DMS53 treated with DMSO at 0.1 percent for 48 hours (cell line): ENCODE measurements around the gene PCBP4.
"Not testable (repeated sequence)": the region's sequence is repeated elsewhere in the genome, so short reads cannot be mapped to it uniquely, and the experiment has no call there.

Experiments used
- DNase-seq: peaks from one replicate; lab custom pipeline; 2025; ENCODE audit not compliant: unreplicated experiment; lab: John Stamatoyannopoulos, UW

PCBP4 gene

DNA sequence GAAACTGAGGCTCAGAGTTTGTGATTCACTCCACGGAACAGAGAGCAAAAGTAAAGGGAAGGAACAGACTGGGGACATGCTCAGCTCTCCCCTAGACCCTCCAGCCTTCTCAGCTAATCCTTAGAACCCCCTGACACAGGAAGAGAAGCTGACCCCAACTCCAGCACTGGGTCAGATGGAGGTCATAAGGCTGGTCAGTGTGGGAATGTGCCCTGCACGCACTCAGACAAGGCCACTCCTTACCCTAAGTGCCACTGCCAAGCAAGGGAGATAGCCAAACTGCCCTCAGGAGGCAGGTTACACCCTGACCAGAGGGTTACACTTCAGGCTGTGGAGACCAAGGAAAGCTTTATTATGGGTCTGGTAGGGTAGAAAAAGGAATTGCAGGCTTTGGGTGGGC lies 27.3 kb upstream of the PCBP4 start:
- DNase-seq: no peak

DNA sequence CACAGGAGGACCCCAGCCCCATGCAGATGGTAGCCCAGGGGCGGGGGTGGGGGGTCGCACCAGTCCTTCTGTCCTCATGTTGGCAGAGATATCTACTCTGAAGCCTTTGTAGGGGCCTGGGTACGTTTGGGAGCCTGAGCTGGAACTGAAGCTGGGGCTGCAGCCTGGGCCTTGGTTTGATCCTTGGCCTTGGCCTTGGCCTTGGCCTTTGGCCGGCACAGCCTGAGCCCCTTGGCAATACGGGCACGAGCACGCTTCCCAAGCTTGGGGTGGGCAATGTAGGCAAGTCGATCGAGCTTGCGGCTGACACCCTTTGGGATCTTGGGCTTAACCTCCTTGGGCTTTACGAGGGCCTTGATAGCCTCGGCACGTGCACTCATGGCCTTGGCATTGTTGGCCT lies 26.4 kb upstream of the PCBP4 start:
- not testable (repeated sequence) for DNase-seq

DNA sequence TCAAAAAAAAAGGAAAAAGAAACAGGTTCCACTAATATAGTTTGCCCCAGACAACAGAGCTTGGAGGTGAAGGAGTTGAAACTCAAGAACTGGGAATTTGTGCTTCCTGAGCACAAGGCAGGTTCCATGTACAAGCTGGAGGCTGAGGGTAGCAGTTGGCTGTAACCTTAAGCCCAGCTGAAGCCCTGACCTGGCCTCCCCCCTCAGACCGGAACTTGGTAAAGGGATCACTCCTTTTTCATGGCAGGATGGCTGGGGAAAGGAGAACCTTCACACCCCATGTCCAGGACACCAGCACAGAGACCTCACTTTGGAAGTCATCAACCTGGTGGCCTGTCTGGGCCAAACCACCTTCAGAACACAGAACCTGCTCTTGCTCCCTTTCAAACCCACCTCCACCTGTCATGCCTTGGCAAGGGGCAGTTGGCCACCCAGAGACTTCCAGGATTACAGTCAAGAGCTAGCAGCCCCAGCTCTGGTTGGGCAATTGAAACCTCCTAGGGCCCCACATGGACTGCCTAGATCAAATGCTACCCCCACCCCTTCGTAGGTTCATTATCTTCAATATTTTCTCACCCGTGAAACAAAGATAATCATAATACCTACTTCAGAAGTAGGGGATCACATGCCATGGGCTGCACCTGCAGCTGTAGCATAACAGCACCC lies 24.9 kb upstream of the PCBP4 start:
- DNase-seq: no peak

DNA sequence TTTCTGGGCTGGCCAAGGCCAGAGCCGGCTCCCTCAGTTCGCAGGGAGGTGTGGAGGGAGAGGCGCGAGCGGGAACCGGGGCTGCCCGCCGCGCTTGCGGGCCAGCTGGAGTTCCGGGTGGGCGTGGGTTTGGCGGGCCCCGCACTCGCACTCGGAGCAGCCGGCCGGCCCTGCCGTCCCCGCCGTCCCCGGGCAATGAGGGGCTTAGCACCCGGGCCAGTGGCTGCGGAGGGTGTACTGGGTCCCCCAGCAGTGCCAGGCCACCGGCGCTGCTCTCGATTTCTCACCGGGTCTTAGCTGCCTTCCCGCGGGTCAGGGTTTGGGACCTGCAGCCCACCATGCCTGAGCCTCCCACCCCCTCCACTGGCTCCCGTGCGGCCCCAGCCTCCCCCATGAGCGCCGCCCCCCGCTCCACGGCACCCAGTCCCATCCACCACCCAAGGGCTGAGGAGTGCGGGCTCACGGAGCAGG lies 23.3 kb upstream of the PCBP4 start:
- DNase-seq: not testable (repeated sequence)

DNA sequence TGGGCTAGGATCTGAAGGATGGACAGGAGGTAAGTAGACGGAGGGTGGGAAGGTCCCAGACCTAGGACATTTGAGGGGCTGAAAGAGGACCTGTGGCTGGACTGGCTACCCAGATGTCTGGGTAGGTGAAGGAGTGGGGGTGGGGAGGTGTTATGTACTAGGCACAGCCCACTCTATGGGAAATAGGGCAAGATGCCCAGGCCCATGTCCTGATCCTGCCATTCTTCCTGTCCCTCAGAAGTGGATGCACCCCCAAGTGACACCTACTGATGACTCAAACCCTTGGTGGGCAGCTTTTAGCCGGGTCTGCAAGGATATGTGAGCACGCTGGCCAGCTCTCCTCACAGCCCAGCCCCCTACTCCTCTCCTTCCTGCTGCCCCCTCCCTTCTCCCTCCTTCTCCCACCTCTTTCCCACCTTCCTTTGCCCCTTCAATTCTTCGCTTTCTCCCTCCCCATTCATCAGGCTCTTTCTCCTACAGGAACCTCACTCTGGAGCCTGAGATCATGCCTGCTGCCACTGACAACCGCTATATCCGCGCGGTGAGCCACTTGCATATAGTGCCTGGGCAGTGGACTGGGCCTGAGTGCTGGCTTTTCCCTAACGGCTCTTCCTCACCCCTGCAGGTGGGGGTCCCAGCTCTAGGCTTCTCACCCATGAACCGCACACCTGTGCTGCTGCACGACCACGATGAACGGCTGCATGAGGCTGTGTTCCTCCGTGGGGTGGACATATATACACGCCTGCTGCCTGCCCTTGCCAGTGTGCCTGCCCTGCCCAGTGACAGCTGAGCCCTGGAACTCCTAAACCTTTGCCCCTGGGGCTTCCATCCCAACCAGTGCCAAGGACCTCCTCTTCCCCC lies 21.3 kb upstream of the PCBP4 start:
- DNase-seq: no peak

DNA sequence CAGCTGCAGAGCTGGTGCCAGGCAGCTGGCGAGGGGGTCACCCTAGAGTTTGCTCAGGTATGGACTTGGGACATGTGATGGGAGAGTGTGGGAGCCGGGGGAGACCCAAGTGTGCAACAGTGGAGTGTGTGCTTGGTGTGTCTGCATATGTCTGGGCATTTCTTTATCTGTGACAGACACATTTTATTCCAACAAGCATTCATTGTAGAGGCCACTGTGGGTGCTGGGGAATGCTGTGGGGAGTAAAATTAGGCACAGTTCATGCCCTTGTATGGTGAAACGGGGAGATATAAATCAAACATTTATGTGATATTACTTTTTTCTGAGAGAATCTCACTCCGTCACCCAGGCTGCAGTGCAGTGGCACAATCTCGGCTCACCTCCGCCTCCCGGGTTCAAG lies 20.3 kb upstream of the PCBP4 start:
- no peak for DNase-seq

DNA sequence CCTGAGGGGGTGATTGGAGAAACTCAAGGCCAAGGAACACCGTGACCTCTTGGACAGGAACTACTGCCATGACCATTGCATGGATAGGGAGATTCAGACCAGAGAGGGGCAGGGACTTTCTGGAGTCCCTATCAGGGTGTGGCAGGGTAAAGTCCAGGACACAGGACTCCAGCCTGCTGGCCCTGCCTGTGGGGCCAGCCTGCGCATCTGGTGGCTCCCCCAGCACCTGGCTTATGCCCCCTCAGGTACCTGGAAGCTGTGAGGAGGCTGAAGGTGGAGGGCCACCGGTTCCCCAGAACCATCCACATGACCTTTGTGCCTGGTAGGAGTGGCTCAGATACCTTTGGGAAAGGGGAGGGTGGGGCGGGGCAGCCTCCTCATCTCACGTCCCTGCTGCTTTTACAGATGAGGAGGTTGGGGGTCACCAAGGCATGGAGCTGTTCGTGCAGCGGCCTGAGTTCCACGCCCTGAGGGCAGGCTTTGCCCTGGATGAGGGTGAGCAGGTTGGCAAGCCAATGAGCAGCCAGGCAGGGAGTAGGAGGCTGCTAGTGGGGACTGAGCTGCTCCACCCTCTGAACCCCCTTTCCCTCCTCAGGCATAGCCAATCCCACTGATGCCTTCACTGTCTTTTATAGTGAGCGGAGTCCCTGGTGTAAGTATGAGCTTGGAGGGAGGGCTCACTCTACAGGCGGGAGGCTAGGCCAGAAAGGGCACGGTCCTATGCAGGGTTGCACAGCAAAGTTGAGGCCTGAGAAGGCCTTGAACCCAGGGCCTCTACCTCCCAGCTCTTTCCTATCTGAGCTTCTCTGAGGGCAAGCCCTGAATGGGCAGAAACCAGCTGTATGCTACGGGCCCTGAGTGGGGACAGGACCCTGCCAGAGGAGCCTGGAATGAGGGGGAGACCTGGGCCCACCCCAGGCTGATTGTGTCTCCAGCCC lies 19.0 kb upstream of the PCBP4 start:
- no peak for DNase-seq

DNA sequence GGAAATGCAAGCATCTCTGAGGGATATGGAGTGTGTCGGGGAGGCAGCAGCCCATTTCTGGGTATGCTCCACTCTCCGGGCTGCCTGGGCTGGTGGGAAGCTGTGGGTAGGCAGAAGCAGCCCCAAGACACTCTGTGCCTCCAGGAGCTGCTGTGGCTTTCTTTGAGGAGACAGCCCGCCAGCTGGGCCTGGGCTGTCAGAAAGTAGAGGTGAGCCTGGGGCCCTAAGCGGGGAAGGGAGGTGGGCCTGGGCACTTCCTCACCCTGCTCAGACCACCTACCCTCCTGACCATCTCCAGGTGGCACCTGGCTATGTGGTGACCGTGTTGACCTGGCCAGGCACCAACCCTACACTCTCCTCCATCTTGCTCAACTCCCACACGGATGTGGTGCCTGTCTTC lies 17.8 kb upstream of the PCBP4 start:
- no peak for DNase-seq

DNA sequence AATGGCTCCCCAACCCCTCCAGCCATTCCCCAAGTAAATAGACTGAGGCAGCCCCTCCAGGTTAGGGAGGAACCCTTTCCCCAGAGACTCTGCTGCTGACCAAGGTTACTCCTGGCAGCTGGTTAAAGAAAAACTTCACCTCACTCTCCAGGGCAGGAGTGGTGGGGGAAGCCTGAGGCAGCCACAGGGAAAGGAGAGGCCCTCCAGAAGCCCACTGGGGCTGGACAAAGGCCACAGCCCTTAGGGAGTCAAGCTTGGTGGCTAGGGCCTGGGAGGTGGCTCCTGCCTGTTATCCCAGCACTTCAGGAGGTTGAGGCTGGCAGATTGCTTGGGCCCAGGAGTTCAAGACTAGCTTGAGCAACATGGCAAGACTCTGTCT lies 17.0 kb upstream of the PCBP4 start:
- DNase-seq: no peak

DNA sequence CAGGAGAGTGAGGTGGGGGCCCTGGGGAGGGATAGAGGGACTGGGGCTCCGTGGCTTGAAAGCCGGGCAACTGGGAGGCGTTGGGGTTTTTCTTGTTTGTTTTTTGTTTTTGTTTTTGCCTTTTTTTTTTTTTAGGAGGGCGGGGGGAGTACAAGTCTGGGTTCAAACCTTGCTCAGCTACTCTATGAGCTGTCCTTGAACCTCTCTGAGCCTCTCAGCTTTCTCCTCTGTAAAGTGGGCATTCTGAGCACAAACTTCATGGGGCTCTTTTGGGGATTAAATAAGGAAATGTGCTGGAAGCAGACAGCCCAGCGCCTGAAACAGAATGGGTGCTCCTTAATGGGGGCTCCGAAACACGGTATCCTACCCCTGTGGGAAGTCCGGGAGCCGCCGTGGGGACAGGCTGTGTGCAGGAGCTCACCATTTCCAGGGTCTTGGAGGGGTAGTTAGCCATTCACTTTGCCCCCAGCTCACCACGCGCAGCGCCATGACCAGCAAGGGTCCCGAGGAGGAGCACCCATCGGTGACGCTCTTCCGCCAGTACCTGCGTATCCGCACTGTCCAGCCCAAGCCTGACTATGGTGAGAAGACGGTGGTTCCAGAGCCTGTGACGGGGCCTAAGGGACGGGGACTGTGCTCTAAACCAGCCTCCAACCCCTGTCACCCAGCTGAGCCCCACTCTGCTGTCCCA lies 16.5 kb upstream of the PCBP4 start:
- no peak for DNase-seq

DNA sequence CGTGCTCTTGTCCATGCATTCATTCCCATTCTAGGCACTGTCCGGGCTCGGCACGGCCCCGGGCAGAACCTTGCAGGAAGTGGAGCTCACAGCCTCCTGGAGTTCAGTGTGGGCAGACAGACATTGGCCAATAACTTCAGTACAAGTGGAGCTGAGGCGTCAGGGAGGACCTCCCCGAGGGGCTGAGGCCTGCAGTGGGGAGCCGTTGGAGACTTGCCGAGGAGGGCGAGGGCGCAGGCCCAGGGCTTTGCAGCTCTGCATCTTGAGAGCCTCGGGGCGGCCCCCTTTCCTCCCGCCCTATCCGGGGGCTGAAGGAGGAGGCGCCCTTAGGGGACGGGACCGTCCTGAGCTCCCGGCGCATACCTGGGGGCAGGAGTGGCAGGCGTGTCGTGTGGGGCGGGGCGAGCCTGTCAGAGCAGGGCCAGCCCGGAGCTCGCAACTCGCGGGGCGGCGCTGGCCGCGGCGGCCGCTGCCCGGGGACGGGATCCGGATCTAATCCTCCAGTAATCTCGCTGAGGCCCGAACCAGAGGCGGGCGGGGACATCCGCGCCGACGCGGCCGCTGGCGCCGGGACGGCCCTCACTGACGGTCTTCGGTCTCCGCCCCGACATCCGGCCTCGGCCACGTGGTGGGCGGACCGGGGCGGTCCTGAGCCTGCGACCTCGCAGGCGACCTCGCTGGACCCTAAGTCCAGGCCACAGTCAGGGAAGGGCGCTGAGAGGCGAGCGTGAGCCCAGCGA lies 15.8 kb upstream of the PCBP4 start, which contains the start of gene ACY1:
Gene ACY1, plus strand, starts transcription at position 698 of the 740 bp plus-strand sequence. CDS start 530 bp downstream, outside the sequence.
- DNase-seq: peak; percentile 56

DNA sequence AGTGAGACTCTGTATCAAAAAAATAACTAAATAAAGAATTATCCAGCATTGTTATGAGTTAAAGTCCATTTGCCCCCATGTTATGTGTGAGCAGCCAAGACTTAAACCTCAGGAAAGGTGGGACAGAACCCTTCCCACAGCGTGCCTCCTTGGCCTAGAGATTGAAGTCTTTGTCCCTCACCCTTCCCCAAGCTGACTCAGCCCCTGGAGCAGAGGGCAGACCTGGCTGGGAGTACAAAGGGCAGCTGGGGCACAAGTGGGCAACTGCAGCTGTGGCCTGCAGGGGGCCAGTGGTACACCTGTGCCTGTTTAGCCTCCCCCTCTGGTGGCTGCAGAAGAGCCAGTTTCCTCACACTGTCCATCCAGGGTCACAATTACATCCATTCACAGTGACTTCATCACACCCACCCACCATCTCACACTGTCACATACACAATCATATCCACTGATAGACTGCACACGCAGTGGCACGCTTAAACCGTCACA lies 15.1 kb upstream of the PCBP4 start:
- DNase-seq: peak; percentile 32

DNA sequence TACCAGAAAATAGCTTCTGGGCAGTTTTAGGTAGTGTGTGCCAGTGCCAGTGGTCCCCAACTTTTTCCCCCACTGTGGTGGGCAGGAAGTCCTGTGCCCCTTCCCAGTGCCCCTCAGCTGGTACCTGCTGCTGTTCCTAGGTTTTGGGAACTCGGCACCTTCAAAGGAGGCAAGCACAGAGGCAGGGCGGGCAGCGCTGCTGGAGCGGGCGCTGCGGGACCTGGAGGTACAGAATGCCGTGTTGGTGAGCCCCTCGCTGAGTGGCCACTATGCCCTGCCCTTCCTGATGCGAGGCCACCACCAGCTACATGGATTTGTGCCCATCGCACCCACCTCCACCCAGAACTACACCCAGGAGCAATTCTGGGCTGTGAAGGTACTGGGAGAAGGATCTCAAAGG lies 13.0 kb upstream of the PCBP4 start:
- DNase-seq: no peak

DNA sequence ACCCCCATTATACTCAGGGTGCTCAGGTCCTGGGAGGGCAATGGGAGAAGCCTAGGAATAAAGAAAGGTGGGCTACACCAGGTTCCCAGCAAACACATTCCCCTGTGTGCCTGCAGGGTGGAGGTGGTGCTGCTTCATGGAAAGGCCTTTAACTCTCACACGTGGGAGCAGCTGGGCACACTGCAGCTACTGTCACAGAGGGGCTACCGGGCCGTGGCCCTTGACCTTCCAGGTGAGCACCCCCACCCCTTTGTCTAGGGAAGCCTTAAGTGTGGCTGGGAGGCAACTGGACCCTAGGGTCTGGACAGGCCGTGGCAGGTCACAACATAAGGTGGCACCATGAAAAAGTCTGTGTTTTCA lies 10.9 kb upstream of the PCBP4 start:
- no peak for DNase-seq

DNA sequence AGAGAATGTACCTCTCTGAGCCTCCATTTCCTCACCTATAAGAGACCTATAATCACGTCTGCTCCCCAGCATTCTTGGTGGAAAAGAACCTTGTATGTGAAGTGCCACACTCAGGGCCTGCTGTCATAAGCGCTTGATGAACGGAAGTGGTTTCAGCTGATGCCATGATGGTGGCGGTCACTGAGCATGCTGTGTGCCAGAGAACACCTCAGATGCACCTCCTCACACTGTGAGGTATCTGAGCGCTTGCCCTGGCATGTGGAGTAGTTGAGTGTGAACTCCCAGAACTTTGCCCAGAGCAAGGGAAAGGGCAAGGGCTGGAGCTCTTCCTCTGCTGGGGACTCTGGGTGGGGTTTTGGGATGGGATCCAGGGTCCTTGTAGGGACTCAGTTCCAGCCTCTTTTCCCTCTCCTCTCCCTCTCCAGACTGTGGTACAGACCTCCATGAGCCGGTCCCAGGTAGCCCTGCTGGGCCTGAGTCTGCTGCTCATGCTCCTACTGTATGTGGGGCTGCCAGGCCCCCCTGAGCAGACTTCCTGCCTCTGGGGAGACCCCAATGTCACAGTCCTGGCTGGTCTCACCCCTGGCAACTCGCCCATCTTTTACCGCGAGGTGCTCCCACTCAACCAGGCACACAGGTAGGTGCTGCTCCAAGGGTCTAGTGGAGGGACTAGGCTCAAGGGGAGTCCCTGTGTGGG lies 10.3 kb upstream of the PCBP4 start:
- DNase-seq: no peak

DNA sequence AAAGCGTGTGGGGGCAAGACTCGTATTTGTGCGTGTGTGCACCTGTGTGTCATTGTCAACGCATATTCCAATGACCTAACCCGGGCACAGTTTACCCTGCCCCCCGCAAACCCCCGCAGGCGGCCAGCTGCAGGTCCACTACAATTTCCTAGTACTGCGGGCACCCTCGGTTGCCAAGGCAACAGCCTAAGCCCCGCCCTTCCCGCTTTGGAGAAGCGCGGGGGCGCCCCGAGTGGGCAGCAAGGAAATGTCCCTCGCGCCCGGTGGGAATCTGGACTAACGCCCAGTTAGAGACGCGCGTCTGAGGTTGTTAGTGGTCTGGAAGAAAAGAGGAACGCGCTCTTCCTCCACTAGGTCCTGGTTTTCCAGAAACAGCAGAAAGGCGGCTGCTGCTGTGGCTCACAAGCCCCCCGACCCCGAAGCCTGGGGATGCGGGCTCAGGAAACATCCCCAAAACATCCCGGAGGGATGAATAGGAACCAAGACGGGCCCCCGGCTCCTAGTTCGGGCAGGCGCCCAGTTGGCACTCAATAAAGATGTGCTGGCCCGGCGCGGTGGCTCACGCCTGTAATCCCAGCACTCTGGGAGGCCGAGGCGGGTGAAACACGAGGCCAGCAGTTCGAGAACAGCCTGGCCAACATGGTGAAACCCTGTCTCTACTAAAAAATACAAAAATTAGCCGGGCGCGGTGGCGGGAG lies 8.7 kb upstream of the PCBP4 start:
- no peak for DNase-seq

DNA sequence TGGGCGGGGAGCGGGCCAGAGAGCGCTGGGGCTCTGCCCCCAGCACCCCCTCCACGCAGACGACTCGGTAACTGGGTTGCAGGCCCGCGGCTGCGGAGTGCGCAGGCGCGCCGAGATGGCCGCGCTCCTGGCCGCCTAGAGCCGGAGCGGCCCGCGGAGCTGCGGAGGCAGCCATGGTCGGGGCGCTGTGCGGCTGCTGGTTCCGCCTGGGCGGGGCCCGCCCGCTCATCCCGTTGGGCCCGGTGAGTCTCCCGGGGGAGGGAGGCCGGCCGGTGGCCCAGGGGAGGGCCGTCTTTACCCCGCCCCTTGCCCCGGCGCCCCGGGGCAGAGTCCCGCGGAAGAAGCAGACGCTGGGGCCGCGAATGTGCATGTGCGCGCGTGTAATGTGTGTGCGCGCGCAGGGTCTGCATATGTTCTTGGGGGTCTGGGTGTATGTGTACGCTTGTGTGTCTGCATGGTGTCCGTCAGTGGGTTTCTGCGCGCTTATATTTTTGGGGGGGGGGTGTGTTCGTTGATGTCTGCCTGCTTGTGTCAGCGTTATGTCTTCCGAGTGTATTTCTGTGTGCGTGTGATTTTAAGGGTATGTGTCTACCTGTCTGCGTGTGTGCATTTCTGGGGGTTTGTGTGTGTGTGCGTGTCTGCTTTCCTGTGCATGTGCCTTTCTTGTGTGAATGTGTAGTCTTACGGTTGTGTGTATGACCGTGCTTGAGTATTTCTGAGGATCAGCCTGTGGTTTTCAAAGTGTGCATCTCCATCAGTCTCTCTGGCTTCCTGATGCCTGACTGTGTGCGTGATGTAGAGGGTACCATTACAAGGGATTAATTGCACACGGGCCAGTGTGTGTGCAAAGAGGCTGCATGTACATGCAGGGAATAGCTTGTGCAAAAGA lies 8.0 kb upstream of the PCBP4 start, which contains the start of gene ABHD14A:
Gene ABHD14A, plus strand, starts transcription at position 102 of the 889 bp plus-strand sequence. Its CDS starts 72 bp downstream, at position 174.
- DNase-seq: peak; percentile 6
